Lung (tissue), 12 donors: Measurements from ENCODE around the gene RBM33. TPM values are rescaled to one million over a fixed set of nuclear protein-coding genes. Genes with fewer than 3 reads are reported as not detected.

Experiments
- ATAC-seq: fragments of 200-7000 bp; cut with Tn5 transposase; one replicate; pipeline ENCODE4 v1.9.1; 2020; ENCODE audit warnings: moderate number of reproducible peaks; ENCODE audit not compliant: insufficient read depth, low FRiP score
- DNase-seq, 3 donors: peaks; one replicate each; pipeline ENCODE4 v3.0.0-alpha.2; 2013 to 2017
- H3K27ac ChIP-seq, 2 donors: one replicate each; pipeline ENCODE4 v1.5.1; 2013; ENCODE audit warnings: mild to moderate bottlenecking in 2 of 2, moderate library complexity in 2 of 2, control low read depth in 1 of 2, inconsistent platforms in 1 of 2, low read depth in 1 of 2, low read length in 1 of 2
- H3K27me3 ChIP-seq, 3 donors: one replicate each; pipeline ENCODE4 v1.5.1; 2013; ENCODE audit warnings: low read length in 2 of 3; ENCODE audit not compliant: control insufficient read depth in 3 of 3, insufficient read depth in 3 of 3
- H3K36me3 ChIP-seq, 4 donors: one replicate each; pipeline ENCODE4 v1.5.1; 2013; ENCODE audit warnings: low read length in 4 of 4, mild to moderate bottlenecking in 1 of 4, moderate library complexity in 1 of 4; ENCODE audit not compliant: control insufficient read depth in 4 of 4, insufficient read depth in 4 of 4
- H3K4me1 ChIP-seq, 5 donors: one replicate each; pipeline ENCODE4 v1.5.1; 2013; ENCODE audit warnings: low read length in 5 of 5, mild to moderate bottlenecking in 2 of 5, moderate library complexity in 1 of 5; ENCODE audit not compliant: control insufficient read depth in 5 of 5, insufficient read depth in 5 of 5
- H3K4me3 ChIP-seq: one replicate; pipeline ENCODE4 v1.5.1; 2013; ENCODE audit warnings: mild to moderate bottlenecking, control low read depth, moderate library complexity
- H3K9ac ChIP-seq, 2 donors: one replicate each; pipeline ENCODE4 v1.5.1; 2013; ENCODE audit warnings: low read length in 2 of 2, control low read depth in 1 of 2; ENCODE audit not compliant: insufficient read depth in 1 of 2
- H3K9me3 ChIP-seq, 4 donors: one replicate each; pipeline ENCODE4 v1.5.1; 2013; ENCODE audit warnings: low read length in 3 of 4, mild to moderate bottlenecking in 1 of 4, moderate library complexity in 1 of 4; ENCODE audit not compliant: control insufficient read depth in 4 of 4, insufficient read depth in 3 of 4
- WGBS, 2 donors: extraction: QIAGEN DNeasy Blood & Tissue Kit; methylation state at CpG; one replicate each; pipeline ENCODE4 v1.1.7; 2013; 5-methylcytosine and 5-hydroxymethylcytosine counted together
- polyA plus RNA-seq, 2 donors: library from polyadenylated mRNA; stranded (reverse); fragments of 200-250 nt; gene quantifications; one replicate each; pipeline ENCODE4 v1.2.1, GENCODE V29; 2013
- total RNA-seq, 2 donors: library from RNA; depleted of rRNA in 1 of 2; stranded (reverse); fragments of >200 nt in 1 of 2; gene quantifications; one replicate each; pipeline ENCODE4 v1.2.1, GENCODE V29; 2014 to 2021
- TF ChIP-seq, protein P1 (sequence below): IDR thresholded peaks from 2 replicates; pipeline ENCODE4 v1.5.1; 2012; ENCODE audit warnings: mild to moderate bottlenecking; ENCODE audit errors: control extremely low read depth, extremely low read depth
- donor health status: control.
- donor health status: control.
- donor health status: Bipolar disorder and iron deficiency.
- donor health status: healthy.
- donor health status: DM: yes; HTN: yes; CAD: no.

The RBM33 gene
- total and polyA plus RNA-seq, 4 donors = 15.3 to 99.6 (median 43.2) TPM

DNA sequence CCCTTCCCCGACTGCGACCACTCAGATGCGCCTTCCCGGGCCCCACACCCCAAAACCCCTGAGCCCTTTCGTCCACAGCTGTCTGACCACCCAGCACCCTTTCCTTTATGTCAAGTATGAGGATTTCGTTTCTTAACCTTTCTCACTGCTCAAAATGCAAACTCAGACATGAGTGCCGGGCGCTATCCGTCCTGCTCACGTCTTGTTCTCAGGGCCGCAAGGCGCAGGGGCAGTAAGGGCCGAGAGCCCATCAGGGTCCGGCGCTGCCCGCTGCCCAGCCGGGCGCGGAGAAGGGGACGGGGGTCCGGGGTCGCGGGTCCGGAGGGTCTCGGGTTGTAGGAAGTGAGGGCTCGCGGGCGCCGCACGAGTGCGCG, 670 bp upstream of the RBM33 start:
- H3K27ac ChIP-seq = peak overlapping the region; percentile 93 to 98
- DNase-seq = no peak

DNA sequence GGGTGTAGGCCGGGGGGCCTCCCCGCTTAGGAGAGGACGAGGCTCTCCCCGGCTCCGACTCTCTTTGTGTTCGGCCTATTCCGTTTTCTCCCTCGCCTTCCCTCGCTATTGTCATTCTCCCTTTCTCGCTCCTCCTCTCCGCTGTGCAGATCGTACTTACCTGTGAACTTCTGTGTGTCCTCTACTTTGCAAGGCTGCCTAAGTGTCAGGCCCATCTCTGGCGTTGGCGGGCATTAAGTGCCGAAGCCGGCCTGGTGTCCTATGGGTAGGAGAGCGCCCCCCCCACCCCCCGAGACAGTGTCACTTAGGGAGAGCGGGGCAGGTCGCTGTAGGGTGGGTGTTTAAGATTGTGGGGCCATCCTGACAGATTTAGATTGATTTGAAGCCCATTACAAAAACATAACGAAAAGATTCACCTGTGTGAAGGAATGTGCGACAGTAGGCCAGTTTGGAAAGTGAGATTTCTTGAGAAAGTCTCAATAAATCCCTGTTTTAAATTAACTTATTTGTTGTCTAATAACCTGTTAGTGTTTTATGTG, 579 bp downstream of the RBM33 start:
- H3K4me3 ChIP-seq = peak overlapping the region; percentile 100
- no peak for ATAC-seq
- H3K27ac ChIP-seq = peak overlapping the region; percentile 93 to 98
- TF ChIP-seq, protein P1, sequence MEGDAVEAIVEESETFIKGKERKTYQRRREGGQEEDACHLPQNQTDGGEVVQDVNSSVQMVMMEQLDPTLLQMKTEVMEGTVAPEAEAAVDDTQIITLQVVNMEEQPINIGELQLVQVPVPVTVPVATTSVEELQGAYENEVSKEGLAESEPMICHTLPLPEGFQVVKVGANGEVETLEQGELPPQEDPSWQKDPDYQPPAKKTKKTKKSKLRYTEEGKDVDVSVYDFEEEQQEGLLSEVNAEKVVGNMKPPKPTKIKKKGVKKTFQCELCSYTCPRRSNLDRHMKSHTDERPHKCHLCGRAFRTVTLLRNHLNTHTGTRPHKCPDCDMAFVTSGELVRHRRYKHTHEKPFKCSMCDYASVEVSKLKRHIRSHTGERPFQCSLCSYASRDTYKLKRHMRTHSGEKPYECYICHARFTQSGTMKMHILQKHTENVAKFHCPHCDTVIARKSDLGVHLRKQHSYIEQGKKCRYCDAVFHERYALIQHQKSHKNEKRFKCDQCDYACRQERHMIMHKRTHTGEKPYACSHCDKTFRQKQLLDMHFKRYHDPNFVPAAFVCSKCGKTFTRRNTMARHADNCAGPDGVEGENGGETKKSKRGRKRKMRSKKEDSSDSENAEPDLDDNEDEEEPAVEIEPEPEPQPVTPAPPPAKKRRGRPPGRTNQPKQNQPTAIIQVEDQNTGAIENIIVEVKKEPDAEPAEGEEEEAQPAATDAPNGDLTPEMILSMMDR = no peak
- peaks cover 0 to 18% (median 7%) of the 10 kb centered on the region in 5 donors for H3K4me1 ChIP-seq
- peak; percentile 53 to 63 (median 60) for DNase-seq
- peaks cover 4 to 38% (median 15%) of the 10 kb centered on the region in 4 donors for H3K36me3 ChIP-seq
- H3K9me3 ChIP-seq = peaks cover 0 to 11% (median 3%) of the 10 kb centered on the region in 4 donors
- H3K27me3 ChIP-seq = no peaks in the 10 kb centered on the region
- whole genome bisulfite sequencing, 2 donors = 0 to 1% methylated on average over 20 to 22 of the region's 22 CpGs
- H3K9ac ChIP-seq = peak overlapping the region; percentile 88 to 97

More for the DNA sequence above, 670 bp upstream of the RBM33 start:
- H3K36me3 ChIP-seq = peaks cover 4 to 25% (median 14%) of the 10 kb centered on the region in 4 donors
- peaks cover 0 to 18% (median 7%) of the 10 kb centered on the region in 5 donors for H3K4me1 ChIP-seq
- no peaks in the 10 kb centered on the region for H3K27me3 ChIP-seq
- H3K9me3 ChIP-seq = peaks cover 0 to 4% (median 1%) of the 10 kb centered on the region in 4 donors
- 0 to 2% methylated on average over 32 of the region's 32 CpGs for WGBS, 2 donors
- peak overlapping the region; percentile 100 for H3K4me3 ChIP-seq
- peak; percentile 28 for ATAC-seq
- TF ChIP-seq, protein P1 = no peak
- H3K9ac ChIP-seq = peak overlapping the region; percentile 74 to 86

DNA sequence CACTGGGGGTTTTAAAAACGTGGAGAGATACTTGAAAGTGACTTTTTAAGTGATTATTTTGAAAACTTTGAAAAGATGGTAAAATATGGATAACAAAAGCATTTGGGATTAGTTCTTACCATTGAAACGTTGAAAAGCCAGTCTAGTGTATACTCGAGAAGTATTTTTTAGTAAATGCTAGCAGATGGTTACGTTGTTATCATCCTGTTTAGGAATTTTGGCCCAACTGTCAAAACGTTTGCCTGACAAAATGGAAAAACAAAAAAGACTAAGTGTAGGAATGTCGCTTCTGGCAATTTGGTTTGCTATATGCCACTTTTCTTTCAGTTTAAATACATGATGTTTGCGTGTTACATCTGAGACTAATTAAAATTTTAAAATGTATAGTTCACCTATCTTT, 1.2 kb downstream of the RBM33 start:
- Histone ChIP-seq H3K27me3 (no peaks in the 10 kb centered on the region), H3K4me1 (peaks cover 0 to 18% (median 7%) of the 10 kb centered on the region in 5 donors), H3K9ac (peak overlapping the region; percentile 88 to 97), H3K36me3 (peaks cover 2 to 39% (median 16%) of the 10 kb centered on the region in 4 donors), H3K4me3 (no peak overlapping the region), H3K27ac (no peak overlapping the region), H3K9me3 (peaks cover 0 to 15% (median 3%) of the 10 kb centered on the region in 4 donors)
- WGBS, 2 donors = 24 to 34% methylated on average over 7 of the region's 7 CpGs
- ATAC-seq (no peak), DNase-seq (peak in 2 of 3 donors; percentile 17 to 24)
- TF ChIP-seq, protein P1 = no peak
